SU-DHL-6 (cell line): ENCODE results near the gene SPATA6.

Experiments used
- CTCF ChIP-seq: fragments of 200-600 bp; sonication (generic); IDR thresholded peaks from one replicate; pipeline ENCODE4 v1.5.1; 2017; ENCODE audit warnings: antibody characterized with exemption, mild to moderate bottlenecking, low read length, moderate library complexity; ENCODE audit not compliant: insufficient read depth, poor library complexity, severe bottlenecking
- EZH2phosphoT487 ChIP-seq: fragments of 200-600 bp; sonication (generic), shearing (Covaris generic); conservative IDR thresholded peaks from 2 replicates; pipeline ENCODE4 v1.6.1; 2018; ENCODE audit warnings: mild to moderate bottlenecking, antibody characterized with exemption, low read length, moderate library complexity, mixed read lengths

DNA sequence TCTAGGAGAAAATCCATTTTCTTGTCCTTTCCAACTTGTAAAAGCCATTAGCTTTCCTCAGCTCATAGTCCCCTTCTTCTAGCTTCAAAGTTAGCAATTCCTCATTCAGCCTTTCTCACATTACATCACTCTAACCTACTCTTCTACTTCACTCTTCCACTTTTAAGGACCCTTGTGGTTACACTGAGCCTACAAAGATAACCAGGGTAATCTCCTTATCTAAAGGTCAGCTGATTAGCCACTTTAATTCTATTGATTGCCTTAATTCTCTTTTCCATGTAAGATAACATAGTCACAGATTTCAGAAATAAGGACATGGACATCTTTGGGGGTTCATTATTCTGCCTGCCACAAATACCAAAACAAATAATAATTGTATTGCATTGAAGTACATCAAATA, 8.5 kb upstream of the SPATA6 start:
- TF ChIP-seq CTCF: no peak
- TF ChIP-seq EZH2phosphoT487: no peak
